Gastrocnemius medialis (tissue), 4 donors: Measurements from ENCODE around the gene PRR5L.

Experiments used
- POLR2A ChIP-seq, 2 donors: fragments of 450-650 bp; IDR thresholded peaks; one replicate each; pipeline ENCODE4 v1.6.1; 2017; ENCODE audit warnings: antibody characterized with exemption in 2 of 2, mild to moderate bottlenecking in 2 of 2, moderate library complexity in 2 of 2
- TF ChIP-seq, protein P1 (sequence below), 5 experiments: fragments of 450-650 bp in 3 of 5; fragments of 200-600 bp in 2 of 5; sonication (generic) in 2 of 5; IDR thresholded peaks in 4 of 5; conservative IDR thresholded peaks in 1 of 5; 1 replicate in 4 of 5; 2 replicates in 1 of 5; pipeline ENCODE4 v1.5.1; 2016 to 2019; ENCODE audit warnings: antibody characterized with exemption in 5 of 5, mild to moderate bottlenecking in 3 of 5, moderate library complexity in 3 of 5

DNA sequence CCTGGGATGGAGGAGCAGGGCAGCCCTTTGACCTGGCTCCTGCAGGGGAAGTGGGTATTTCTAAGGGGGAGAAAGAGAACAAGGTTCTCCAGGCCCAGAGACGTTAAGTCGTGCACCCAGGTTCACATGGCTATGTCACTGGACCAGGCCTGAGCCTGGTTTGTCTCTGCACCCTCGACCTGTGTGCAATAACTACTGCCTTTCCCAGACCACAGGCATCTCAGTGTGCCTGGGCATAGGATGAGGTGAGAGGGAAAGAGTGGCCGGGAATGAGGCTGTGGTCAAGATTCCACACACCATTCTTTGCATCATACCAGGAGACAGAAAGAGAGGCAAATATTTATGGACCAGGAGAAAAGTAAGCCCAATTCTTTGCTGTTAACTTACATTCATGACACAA lies 66.8 kb downstream of the PRR5L start:
- no peak for TF ChIP-seq POLR2A (IDR thresholded peaks at IDR 0.05)
- TF ChIP-seq, protein P1, sequence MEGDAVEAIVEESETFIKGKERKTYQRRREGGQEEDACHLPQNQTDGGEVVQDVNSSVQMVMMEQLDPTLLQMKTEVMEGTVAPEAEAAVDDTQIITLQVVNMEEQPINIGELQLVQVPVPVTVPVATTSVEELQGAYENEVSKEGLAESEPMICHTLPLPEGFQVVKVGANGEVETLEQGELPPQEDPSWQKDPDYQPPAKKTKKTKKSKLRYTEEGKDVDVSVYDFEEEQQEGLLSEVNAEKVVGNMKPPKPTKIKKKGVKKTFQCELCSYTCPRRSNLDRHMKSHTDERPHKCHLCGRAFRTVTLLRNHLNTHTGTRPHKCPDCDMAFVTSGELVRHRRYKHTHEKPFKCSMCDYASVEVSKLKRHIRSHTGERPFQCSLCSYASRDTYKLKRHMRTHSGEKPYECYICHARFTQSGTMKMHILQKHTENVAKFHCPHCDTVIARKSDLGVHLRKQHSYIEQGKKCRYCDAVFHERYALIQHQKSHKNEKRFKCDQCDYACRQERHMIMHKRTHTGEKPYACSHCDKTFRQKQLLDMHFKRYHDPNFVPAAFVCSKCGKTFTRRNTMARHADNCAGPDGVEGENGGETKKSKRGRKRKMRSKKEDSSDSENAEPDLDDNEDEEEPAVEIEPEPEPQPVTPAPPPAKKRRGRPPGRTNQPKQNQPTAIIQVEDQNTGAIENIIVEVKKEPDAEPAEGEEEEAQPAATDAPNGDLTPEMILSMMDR (IDR thresholded peaks at IDR 0.05 in 4 of 5, conservative IDR thresholded peaks at IDR 0.05 in 1 of 5) = no peak
